Smooth muscle cell (in vitro differentiated cells): ENCODE results near the gene ZFPM1. TPM values are rescaled to one million over a fixed set of nuclear protein-coding genes. Genes with fewer than 3 reads are reported as not detected.

ENCODE experiments used
- DNase-seq: peaks from one replicate; lab custom pipeline; 2025; ENCODE audit not compliant: unreplicated experiment; lab: John Stamatoyannopoulos, UW
- H2AFZ ChIP-seq: fragments of 200-600 bp; sonication (generic); 2 replicates; pipeline ENCODE4 v1.6.0; 2016; ENCODE audit warnings: antibody characterized with exemption, low read depth, mild to moderate bottlenecking
- H3F3A ChIP-seq: fragments of 200-600 bp; sonication (generic); 2 replicates; pipeline ENCODE4 v1.6.0; 2017; ENCODE audit warnings: antibody characterized with exemption, low read depth
- H3K27ac ChIP-seq: fragments of 200-600 bp; sonication (generic); 2 replicates; pipeline ENCODE4 v1.5.1; 2016; ENCODE audit warnings: low read depth, mild to moderate bottlenecking
- H3K27me3 ChIP-seq: fragments of 200-600 bp; sonication (generic); 2 replicates; pipeline ENCODE4 v1.6.1; 2016; ENCODE audit warnings: low read depth, mild to moderate bottlenecking
- H3K36me3 ChIP-seq: fragments of 200-600 bp; sonication (generic); 2 replicates; pipeline ENCODE4 v1.5.1; 2016; ENCODE audit warnings: low read depth
- H3K4me1 ChIP-seq: fragments of 200-600 bp; sonication (generic); 2 replicates; pipeline ENCODE4 v1.5.1; 2016; ENCODE audit warnings: low read depth
- H3K4me2 ChIP-seq: fragments of 200-600 bp; sonication (generic); 2 replicates; pipeline ENCODE4 v1.6.0; 2016; ENCODE audit warnings: mild to moderate bottlenecking
- H3K4me3 ChIP-seq: fragments of 200-600 bp; sonication (generic); 2 replicates; pipeline ENCODE4 v1.5.1; 2016; ENCODE audit warnings: mild to moderate bottlenecking
- H3K79me2 ChIP-seq: fragments of 200-600 bp; sonication (generic); 2 replicates; pipeline ENCODE4 v1.6.0; 2016; ENCODE audit warnings: low read depth, mild to moderate bottlenecking
- H3K9ac ChIP-seq: fragments of 200-600 bp; sonication (generic); 2 replicates; pipeline ENCODE4 v1.6.0; 2016; ENCODE audit warnings: low read depth
- H3K9me3 ChIP-seq: fragments of 200-600 bp; sonication (generic); replicated peaks from 2 replicates; pipeline ENCODE4 v1.5.1; 2016; ENCODE audit warnings: low read depth
- H4K20me1 ChIP-seq: fragments of 200-600 bp; sonication (generic); 2 replicates; pipeline ENCODE4 v1.6.0; 2016; ENCODE audit warnings: low read depth
- WGBS: methylation state at CpG from one replicate; pipeline ENCODE4 v1.1.7; 2016; ENCODE audit warnings: low lambda C conversion rate; 5-methylcytosine and 5-hydroxymethylcytosine counted together
- polyA plus RNA-seq: library from polyadenylated mRNA; unstranded; fragments of >200 nt; fragmentation: Nextera tagmentation; extraction: Ambion mirVana; gene quantifications from 2 replicates; pipeline ENCODE4 v1.2.1, GENCODE V29; 2016
- total RNA-seq: library from RNA; depleted of rRNA; stranded (reverse); fragments of >200 nt; gene quantifications from 2 replicates; pipeline ENCODE4 v1.2.3, GENCODE V29; 2014
- TF ChIP-seq, protein P1 (sequence below): fragments of 200-600 bp; sonication (generic); IDR thresholded peaks from 2 replicates; pipeline ENCODE4 v1.5.1; 2017; ENCODE audit warnings: borderline replicate concordance, mild to moderate bottlenecking, antibody characterized with exemption; ENCODE audit not compliant: insufficient read depth, poor library complexity, severe bottlenecking

The ZFPM1 gene
- total and polyA plus RNA-seq, 2 experiments from 2014 or later = 0.99 to 4.9 TPM

GRCh38 chr16:88512728-88513696 is 59.9 kb downstream of the ZFPM1 start:
- H3K4me3 ChIP-seq = no peak overlapping the region
- no peak overlapping the region for H2AFZ ChIP-seq
- H3K36me3 ChIP-seq = no peaks in the 10 kb centered on the region
- H3K27me3 ChIP-seq = no peaks in the 10 kb centered on the region
- H4K20me1 ChIP-seq = peaks cover 35% of the 10 kb centered on the region
- H3K27ac ChIP-seq = no peak overlapping the region
- TF ChIP-seq, protein P1, sequence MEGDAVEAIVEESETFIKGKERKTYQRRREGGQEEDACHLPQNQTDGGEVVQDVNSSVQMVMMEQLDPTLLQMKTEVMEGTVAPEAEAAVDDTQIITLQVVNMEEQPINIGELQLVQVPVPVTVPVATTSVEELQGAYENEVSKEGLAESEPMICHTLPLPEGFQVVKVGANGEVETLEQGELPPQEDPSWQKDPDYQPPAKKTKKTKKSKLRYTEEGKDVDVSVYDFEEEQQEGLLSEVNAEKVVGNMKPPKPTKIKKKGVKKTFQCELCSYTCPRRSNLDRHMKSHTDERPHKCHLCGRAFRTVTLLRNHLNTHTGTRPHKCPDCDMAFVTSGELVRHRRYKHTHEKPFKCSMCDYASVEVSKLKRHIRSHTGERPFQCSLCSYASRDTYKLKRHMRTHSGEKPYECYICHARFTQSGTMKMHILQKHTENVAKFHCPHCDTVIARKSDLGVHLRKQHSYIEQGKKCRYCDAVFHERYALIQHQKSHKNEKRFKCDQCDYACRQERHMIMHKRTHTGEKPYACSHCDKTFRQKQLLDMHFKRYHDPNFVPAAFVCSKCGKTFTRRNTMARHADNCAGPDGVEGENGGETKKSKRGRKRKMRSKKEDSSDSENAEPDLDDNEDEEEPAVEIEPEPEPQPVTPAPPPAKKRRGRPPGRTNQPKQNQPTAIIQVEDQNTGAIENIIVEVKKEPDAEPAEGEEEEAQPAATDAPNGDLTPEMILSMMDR = no peak
- H3F3A ChIP-seq = no peaks in the 10 kb centered on the region
- H3K79me2 ChIP-seq = no peaks in the 10 kb centered on the region
- no peak overlapping the region for H3K4me2 ChIP-seq
- H3K4me1 ChIP-seq = no peaks in the 10 kb centered on the region
- no peak overlapping the region for H3K9ac ChIP-seq
- DNase-seq = no peak
- H3K9me3 ChIP-seq = no peaks in the 10 kb centered on the region
- 73% methylated on average over 33 of the region's 35 CpGs for WGBS

- H3K27me3 ChIP-seq = no peaks in the 10 kb centered on the region
- no peaks in the 10 kb centered on the region for H3K79me2 ChIP-seq
- H3K9me3 ChIP-seq = no peaks in the 10 kb centered on the region
- no peaks in the 10 kb centered on the region for H3K4me1 ChIP-seq
- H3K36me3 ChIP-seq = no peaks in the 10 kb centered on the region
- DNase-seq = no peak
- no peak overlapping the region for H3K27ac ChIP-seq
- H3K4me2 ChIP-seq = no peak overlapping the region
- TF ChIP-seq, protein P1 = no peak
- no peak overlapping the region for H3K4me3 ChIP-seq
- no peak overlapping the region for H3K9ac ChIP-seq
- no peaks in the 10 kb centered on the region for H3F3A ChIP-seq
- H4K20me1 ChIP-seq = peaks cover 27% of the 10 kb centered on the region
- H2AFZ ChIP-seq = no peak overlapping the region
- WGBS = 90% methylated on average over 14 of the region's 20 CpGs
Observed at GRCh38 chr16:88514070-88514469, 61.0 kb downstream of the ZFPM1 start.

GRCh38 chr16:88514526-88515232 is 61.6 kb downstream of the ZFPM1 start:
- H4K20me1 ChIP-seq = peaks cover 21% of the 10 kb centered on the region
- H3F3A ChIP-seq = no peaks in the 10 kb centered on the region
- no peak overlapping the region for H2AFZ ChIP-seq
- H3K27ac ChIP-seq = no peak overlapping the region
- H3K4me3 ChIP-seq = no peak overlapping the region
- H3K36me3 ChIP-seq = no peaks in the 10 kb centered on the region
- no peaks in the 10 kb centered on the region for H3K79me2 ChIP-seq
- DNase-seq = no peak
- no peaks in the 10 kb centered on the region for H3K9me3 ChIP-seq
- TF ChIP-seq, protein P1 = no peak
- H3K4me2 ChIP-seq = no peak overlapping the region
- no peak overlapping the region for H3K9ac ChIP-seq
- WGBS = 94% methylated on average over 19 of the region's 19 CpGs
- no peaks in the 10 kb centered on the region for H3K4me1 ChIP-seq
- H3K27me3 ChIP-seq = no peaks in the 10 kb centered on the region
